Iris pigment epithelial cell (primary cell): Measurements from ENCODE around the gene DPP10.
A peak's percentile ranks its signal among the peaks of the same experiment; 100 is the strongest.

Source experiments
- DNase-seq: peaks from one replicate; pipeline ENCODE4 v3.0.0-alpha.2; 2011; ENCODE audit warnings: low read depth

Gene DPP10

DNA sequence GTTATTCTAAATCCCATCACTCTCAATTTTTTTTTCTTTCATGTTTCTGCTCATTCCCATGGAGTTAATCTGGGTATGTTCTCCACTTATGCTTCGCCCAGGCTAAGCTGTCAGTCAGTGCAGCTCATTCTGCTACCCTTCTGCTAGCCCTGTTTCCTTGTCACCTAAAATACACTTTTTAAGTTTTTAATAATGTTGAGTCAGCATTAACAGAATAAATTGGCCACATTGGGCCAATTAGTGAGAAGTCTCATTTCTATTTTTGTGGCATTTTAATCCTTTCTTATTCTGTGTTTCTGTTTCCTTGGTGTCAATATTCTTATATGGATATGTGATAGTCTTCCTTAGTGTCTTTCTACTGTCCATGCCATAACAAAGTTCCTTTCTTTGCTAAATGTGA, 1126.2 kb downstream of the DPP10 start:
- no peak for DNase-seq

DNA sequence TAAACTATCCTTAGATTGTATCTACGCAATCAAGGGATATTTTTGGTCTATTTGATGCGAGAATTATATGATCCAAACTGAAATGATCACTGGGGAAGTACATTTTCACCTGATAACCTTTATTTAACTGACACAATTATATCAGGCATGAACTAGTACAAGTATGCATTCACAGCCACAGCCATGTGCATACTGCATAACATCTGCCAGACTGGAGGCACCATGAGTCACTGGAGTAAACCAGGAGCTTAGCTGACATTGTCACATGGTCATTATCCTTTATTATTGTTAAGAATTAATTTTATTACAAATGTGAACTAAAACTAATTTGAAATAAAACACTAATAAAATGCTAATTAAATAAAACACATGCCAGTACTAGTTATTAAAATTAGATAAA, 1127.1 kb downstream of the DPP10 start:
- DNase-seq = peak; percentile 0

DNA sequence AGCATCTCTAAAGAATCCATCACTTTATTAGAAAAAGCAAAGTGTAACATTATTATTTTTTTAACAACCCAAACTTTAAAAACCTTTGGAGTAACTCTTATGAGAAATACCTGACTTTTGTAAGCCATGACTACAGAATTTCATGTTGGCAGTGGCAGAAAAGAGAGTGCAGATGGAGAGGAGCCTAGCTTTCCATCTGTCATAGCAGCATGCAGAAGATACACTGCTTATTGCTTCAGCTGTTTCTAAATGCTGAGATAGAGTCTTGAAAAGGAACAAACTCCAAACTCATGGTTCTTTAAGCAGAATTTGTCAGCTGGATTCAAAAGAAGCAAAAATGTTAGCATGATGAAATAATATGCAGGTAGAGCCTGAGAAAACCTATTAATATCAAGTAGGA, 1130.3 kb downstream of the DPP10 start:
- DNase-seq = no peak

DNA sequence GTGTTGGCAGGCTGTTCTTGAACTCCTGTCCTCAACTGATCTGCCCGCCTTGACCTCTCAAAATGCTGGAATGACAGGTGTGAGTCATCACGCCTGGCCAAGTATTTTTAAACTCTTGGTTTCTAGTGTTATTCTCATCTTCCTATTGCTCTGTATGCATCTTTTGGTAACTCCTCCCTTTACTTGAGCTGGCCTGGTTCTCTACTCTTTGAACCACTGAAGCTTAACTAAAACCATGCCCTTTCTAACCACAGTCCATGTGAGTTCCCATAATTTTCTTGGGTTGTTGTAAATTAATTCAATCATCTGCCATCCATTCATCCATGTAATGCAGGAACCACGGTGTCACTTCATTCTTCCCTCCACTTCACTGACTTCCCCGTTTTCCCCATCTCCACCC, 1131.3 kb downstream of the DPP10 start:
- DNase-seq = no peak

DNA sequence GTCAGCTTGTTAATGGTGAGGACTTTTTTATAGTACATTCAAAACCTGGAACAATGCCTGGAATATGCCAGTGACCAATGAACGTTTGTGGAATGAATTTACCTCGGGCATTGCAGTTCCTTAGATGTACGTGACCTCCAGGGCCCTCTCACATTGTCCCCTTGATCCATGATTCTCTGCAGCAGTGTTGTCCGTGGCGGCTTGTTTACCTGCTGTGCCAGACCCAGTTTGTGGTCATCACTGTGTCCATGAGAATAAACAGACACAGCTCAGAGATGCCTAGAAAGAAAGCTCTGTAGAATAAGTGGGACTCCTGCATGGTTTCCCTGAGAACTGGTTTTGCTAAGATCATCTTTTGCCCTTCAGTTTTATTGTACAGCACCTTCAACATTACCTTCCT, 1132.2 kb downstream of the DPP10 start:
- no peak for DNase-seq

DNA sequence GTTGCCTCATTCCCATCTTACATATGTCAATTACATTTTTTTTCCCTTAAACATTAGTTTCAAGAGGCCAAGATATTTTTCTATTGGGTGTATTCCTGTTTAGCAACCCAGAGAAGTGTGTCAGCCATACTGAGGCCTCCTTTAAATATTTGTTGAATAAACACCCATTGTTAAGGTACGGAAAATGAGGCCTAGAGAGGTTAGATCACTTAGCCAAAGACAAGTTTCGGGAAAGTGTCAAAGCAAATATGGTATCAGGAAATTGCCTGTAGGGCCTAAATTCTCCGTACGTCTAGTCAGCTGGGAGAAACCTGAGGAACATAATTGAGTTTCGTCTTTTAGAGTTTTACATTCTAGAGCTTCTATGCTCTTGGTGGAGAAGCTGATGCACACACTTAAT, 1138.3 kb downstream of the DPP10 start:
- DNase-seq = no peak

DNA sequence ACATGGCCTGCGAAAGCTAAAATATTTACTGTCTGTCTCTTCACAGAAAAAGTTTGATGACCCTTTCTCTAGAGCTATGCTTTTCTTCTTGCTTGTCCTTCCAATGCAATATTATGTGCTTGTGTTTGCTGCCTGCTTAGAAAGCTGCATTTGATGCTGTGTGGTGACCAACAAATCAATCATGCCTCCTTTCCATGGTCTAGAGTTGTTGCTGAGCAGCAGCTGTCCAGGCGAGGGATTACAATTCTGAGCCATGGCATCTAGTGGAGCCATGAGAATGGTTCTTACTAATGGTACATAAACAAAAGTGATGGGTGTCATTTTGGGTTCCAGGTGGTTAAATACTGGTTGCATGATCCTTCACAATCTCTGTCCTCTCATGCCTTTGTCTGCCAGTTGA, 1142.1 kb downstream of the DPP10 start:
- no peak for DNase-seq

DNA sequence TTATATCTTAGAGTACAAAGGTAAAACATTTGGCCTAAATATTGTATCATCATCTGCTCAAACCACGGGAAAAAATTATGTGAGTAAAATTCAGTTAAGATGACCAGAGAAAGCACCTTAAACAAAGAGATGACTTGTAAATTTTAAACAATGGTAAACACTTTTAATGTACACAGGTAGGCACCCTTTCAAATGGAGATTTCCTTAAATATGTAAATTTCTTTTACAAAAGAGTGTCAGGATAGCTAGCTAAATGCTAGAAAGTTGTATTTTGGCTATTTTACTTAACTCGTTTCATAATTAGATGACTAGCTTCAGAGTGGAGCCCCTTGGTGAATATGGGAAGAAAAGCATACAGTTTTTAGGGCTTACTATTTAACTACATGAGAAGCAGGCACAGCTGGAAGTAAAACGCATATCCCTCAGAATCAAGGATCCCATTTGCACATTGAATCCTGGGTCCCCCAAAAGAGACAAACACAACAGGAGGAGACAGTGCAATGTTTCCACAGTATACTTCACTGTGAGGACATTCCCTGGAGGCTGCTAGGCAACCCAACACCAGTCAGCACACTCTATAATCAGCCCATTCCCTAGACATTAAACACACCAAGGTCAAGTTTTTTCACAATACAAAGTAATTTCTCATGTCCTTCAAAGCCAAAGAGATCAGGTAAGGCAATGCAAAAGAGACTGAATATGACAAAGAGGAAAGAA, 1154.4 kb downstream of the DPP10 start:
- no peak for DNase-seq

DNA sequence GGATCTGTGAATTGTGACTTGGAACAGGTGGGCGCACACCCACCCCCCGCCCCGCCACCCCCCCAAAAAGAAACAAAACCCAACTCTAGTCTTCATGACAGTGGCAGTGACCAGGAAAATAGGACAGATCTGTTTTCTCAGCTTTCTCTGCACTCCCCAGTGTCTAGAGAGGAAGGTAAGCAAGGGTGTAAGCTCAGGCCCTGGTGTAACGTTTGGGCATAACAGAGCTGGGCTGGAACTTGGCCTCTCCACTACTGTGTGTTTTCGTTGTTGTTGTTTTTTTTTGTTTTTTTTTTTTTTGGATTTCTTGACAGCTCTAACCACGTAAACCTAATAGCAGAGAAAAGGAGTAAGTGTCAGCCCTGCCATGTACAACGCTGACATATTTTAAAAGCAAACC, 1160.8 kb downstream of the DPP10 start:
- DNase-seq = no peak

DNA sequence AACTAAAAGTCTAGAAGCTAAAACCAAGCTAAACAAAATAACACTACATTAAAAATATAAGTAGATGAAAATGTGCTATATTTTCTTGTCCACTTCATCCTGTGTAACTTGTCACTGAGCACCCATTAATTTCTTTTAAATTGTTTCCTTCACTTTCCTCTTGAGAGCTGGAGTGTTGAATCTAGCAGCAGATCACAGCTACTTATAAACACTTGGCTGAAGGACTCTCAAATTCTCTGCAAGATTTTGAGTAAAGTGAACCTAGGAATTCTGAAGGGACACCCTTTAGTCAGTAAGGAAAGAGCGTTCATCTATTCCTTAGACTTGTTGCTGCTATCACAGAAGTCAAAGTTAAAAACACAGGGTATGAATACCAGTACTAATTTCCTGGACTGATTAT, 1163.9 kb downstream of the DPP10 start:
- DNase-seq = no peak

DNA sequence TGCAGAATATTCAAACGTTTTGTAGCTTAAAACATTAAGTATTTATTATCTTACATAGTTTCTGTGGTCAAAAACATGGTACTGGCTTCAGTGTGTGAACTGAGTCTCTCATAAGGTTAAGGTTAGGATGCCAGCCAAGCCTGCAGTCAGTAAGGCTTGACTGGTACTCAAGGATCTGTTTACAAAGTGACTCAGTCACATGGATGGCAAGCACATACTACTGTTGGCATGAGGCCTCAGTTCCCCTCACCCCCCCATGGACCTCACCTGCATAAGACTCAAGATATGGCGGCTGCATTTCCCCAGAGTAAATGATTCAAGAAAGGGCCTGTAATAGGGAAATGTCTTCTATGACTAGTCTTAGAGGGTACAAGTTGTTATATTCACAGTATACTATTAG, 1167.5 kb downstream of the DPP10 start:
- DNase-seq = no peak

DNA sequence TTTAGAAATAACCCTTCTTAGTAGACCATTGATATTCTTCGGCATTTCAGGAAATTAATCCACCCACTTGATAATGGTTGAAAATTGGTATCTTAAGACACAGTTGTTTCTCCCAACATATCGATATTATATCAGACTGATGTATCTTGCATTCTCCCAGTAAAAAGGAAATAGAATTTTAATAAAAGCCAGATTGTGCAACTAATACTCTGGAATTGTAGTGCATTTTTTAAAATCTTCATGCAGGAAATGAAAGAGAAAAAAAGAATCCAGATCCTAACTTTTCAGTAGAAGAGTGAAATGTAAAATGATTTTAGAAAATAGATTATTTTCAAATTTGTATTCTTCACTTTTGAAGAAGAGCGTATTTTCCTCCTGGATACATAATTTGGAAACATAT, 1168.4 kb downstream of the DPP10 start:
- DNase-seq = no peak

DNA sequence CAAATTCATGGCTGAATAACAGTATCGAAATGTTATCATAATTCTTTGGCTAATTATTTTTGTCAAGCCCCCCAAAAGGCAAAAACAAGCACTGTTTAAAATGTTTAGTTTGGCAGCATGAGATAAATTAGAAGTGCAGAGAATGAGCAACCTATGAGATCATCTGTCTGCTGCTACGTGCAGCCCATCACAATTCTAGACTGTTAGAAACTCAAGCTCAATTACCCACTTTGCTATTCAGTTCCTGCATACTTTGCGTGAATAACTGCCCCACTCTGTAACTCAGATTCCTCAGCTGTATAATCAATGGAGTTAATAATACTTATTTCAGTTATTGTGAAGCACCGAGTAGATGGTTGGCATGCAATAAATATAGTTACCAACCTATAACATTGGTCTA, 1181.9 kb downstream of the DPP10 start:
- no peak for DNase-seq

DNA sequence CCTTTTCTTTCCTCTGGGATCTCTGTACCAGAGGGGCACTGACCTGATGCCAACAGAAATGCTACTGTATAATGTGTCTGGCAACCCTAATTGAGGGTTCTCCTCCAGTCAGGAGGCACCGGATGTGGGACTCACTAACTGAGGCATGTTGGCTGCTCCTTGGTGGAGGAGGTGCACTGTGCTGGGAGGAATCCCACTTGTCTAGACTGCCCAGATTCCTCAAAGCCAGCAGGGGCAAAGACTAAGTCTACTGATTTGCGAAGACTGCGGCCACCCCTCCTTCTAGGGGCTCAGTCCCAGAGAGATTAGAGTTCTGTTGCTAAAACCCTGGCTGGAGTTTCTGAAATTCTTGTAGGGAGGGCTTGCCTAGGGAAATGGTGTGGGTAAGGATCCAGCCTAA, 1192.1 kb downstream of the DPP10 start:
- no peak for DNase-seq

DNA sequence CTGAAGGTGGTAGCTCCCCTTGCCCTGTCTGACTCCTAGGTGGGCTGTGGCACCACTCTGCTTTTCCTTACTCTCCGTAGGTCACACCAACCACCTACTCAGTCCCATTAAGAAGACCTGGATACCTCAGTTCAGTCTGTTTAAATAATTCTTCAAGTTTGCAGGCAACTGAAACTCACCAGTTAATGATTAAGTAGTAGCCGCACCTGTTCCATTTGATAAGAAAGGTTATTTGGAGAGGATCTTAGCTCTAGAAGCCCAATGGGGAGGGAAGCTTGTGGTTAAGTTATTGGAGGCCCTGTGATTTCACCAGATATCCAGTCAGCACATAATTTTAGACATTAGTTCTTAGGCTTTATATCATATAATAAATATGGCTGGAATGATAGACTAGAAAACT, 1193.0 kb downstream of the DPP10 start:
- DNase-seq = no peak

DNA sequence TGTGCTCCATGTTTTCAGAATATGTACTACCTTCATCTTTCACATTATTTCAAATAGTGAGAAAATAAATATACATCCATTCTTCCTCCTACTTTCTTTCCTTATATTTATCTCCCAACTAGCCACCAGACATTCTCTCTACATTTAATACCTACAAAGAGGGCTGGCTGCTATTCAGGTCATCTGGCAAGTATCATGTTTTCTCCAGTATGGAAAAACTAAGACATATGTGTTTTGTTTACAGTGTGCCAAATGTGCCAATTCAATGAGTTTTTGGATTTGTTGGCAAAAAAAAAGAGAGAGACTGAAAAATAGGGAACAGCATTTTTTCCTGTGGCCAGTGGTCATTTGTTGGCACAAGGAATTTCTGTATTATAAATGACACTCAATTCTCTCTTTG, 1207.3 kb downstream of the DPP10 start:
- no peak for DNase-seq

DNA sequence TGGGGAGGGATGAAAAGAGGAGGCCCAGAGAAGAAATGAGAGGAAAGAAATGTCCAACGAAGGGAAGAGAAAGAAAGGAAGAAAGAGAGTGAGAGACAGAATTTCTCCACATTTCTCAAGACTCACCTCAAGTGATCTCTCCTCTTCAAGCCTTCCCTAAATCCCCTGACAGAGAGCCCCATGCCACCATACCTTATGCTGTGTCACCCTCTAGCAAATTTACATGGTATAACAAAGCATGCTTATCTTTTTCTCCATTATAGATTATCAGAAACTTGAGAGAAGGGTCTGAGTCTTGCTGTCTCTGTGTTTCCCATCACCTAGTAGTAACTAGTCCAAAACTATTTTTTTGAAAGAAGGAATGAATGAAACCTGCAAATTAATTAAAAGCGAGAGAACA, 1208.4 kb downstream of the DPP10 start:
- DNase-seq = no peak

DNA sequence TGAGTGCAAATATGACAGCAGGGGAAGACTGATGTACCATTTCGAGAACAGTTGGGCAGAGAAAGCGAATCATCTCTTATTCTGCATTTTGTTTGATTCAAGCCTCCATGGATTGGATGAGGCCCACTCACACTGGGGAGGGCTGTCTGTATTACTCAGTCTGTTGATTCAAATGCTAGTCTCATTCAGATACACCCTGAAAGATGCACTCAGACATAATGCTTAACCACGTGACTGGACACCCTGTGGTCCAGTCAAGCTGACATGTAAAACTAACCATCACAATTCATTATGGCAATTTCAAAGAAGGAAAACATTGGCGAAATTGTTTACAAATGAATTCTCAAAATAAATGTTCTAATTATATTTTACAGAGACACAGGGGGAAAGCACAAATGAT, 1210.2 kb downstream of the DPP10 start:
- no peak for DNase-seq

DNA sequence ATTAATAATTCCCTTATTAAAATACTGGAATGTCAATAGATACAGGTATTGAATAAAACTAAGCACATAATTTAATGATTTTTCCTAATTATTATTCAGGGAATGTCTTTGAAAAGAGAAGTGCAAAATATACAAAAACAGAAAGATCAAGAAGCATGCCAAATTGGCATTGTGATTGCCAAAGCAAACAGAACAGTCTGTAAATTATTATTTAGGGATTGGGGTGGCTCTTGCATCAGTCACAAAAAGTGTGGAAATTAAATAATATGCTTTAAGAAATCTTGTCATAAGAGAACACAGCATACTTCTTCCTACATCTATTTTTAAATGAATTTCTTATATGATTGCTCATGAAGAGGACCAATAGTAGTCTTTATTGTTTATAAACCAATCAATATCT, 1211.9 kb downstream of the DPP10 start:
- DNase-seq = no peak

DNA sequence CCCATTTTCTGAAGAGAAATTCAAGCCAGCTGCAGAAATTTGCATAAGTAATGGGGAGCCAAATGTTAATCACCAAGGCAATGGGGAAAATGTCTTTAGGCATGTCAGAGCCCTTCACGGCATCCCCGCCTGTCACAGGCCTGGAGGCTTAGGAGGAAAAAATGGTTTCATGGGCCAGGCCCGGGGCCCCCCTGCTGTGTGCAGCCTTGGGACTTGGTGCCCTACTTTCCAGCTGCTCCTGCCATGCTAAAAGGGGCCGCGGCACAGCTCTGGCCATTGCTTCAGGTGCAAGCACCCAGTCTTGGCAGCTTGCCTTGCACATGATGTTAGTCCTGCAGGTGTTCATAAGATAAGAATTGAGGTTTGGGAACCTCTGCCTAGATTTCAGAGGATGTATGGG, 1235.7 kb downstream of the DPP10 start:
- DNase-seq = no peak

DNA sequence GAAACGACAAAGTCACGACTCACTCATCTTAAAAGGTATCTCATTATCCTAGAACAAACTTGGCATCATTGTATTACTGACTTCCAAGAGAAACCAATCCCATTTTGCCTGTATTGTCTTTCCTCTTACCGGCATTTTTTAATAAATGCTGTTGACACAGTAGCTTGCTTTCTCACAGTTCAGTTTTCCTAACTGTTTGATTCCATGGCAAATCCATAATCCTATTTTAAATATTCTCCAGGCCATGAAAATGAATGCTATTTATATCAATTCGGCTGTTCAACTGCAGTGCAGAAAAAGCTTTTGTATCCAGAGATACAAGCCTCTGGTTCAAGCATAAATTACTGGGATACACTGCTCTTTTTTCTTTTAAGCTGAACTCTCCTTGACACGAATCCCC, 1241.9 kb downstream of the DPP10 start:
- DNase-seq = no peak

DNA sequence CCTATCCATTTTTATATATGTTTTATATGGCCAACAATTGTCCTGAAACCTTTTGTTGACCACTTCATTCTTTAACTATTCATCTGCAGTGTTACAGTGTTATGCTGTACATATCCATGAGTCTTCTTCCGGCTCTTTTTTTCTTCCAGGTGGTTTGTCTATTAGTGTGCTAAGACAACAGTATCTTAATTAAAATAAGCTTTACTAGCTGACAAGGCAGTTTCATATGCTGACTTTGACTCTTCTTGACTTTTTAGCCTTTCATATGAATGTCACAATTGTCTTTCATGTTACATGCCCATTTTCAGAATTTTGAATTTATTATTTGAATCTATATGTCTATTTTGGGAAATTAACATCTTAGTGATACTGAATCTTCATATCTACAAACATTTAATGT, 1249.0 kb downstream of the DPP10 start:
- no peak for DNase-seq

DNA sequence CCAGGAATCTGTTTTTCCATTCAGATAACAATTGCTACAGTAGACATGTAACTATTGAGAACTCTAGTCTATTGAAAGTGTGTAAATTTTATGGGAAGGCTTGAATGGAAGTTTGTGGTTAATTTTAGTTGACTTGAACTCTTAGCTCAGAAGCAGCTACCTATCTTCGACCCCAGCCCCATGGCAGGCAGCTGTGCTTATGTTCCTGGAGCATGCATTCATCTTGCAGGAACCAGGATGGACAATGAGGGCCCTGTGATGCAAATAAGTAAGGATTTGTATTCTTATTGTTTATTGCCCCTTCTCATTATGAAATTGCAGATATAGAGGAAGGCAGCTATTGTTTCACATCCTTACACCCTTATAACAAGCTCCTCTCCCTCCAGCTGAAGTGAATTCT, 1252.2 kb downstream of the DPP10 start:
- no peak for DNase-seq

DNA sequence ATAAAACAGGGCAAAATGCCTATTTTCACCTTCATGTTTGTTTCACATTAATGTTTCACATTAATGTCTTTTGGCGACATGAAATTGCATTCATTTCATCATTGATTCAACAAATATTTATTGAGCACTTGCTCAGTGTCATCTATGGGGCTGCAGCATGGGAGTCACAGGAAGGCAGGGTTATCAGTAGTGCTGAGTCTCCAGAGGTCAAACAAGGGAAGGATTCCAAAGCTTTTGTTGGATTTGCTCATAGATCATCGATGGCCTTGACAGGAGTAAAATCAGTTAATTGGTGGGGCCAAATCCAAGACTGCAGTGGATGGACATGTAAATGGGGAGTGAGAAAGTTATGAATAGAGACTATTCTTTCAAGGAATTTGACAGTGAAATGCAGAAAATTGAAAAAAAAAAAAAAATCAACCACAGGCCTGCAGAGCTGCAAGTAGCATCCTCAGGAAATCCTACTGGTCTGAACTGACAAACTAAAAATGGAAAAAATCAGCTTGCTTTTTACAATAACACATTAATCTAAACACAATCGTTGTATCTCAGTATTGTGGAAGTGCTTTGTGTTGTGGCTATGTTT, 1290.8 kb downstream of the DPP10 start:
- no peak for DNase-seq
